GM13976 (cell line): ENCODE measurements around the gene BMP7.

Experiments
- DNase-seq: peaks from one replicate; pipeline ENCODE4 v3.0.0; 2012; ENCODE audit warnings: low spot score
- in situ Hi-C: fragments of 300-500 bp; cut with MboI; formaldehyde crosslinking; loops from one replicate; pipeline ENCODE4 v1.12.0; 2022; ENCODE audit warnings: low sequenced_read_pairs, mixed read lengths, inconsistent platforms; ENCODE audit not compliant: unreplicated experiment
- TF ChIP-seq, protein P1 (sequence below): IDR thresholded peaks from 2 replicates; pipeline ENCODE4 v1.5.1; 2012; ENCODE audit warnings: borderline replicate concordance, mild to moderate bottlenecking; ENCODE audit not compliant: insufficient read depth; ENCODE audit errors: extremely low read depth, missing control alignments, control extremely low read depth

The BMP7 gene

DNA sequence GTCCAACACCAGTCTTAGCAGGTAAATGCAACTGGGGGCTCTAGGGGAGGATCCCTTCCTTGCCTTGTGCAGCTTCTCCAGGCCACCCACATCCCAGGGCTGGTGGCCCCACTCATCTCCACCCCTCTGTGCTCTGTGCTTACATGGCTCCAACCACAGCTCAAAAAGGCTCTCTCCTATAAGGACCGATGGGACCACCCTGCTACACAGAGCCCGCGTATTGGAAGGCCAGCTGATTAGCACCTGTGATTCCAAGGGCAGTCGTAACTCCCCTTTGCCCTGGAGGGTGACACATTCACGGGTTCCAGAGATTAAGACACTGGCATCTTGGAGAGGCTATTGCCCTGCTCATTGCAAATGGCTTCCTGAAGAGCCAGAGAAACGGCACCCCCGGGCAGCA, 84.8 kb downstream of the BMP7 start:
- no peak for DNase-seq
- in situ Hi-C loops = no loop called here
- TF ChIP-seq, protein P1, sequence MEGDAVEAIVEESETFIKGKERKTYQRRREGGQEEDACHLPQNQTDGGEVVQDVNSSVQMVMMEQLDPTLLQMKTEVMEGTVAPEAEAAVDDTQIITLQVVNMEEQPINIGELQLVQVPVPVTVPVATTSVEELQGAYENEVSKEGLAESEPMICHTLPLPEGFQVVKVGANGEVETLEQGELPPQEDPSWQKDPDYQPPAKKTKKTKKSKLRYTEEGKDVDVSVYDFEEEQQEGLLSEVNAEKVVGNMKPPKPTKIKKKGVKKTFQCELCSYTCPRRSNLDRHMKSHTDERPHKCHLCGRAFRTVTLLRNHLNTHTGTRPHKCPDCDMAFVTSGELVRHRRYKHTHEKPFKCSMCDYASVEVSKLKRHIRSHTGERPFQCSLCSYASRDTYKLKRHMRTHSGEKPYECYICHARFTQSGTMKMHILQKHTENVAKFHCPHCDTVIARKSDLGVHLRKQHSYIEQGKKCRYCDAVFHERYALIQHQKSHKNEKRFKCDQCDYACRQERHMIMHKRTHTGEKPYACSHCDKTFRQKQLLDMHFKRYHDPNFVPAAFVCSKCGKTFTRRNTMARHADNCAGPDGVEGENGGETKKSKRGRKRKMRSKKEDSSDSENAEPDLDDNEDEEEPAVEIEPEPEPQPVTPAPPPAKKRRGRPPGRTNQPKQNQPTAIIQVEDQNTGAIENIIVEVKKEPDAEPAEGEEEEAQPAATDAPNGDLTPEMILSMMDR = no peak

DNA sequence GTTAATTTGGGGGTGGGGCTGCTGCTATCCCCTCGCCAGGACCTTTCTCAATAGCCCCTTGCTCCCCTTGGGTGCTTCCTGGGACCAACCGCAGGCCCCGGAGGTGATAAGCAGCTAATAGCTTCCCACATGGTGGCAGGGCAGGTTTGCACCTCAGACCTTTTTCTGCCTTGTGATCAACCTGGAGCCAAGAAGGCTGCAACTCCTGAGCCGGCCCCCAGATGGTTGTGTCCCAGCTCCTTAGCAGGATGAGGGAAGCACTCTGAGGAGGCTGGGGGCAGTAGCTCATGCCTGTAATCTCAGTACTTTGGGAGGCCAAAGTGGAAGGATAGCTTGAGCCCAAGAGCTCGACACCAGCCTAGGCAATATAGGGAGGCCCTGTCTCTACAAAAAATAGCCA, 85.5 kb downstream of the BMP7 start:
- in situ Hi-C loops = no loop called here
- TF ChIP-seq, protein P1 = no peak
- DNase-seq = no peak

DNA sequence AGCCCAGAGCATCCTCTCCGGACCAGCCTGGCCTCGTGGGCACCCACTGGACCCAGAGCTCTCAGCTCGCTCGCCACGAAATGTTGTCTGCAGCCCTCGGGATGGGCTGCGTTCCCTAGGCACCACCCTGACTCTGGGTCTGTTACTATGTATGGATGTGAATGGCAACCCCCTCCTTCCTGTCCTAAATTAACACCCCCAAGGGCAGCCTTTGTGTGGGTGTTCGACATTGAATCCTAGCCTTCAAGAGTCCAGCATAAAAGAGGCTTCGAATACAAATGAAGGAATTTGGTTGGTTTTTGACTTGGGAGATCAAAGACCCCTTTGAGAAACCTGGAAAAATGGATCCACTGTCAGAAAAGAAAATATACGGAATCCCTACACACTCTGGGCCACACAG, 86.1 kb downstream of the BMP7 start:
- DNase-seq = no peak
- TF ChIP-seq, protein P1 = no peak
- in situ Hi-C loops = no loop called here

DNA sequence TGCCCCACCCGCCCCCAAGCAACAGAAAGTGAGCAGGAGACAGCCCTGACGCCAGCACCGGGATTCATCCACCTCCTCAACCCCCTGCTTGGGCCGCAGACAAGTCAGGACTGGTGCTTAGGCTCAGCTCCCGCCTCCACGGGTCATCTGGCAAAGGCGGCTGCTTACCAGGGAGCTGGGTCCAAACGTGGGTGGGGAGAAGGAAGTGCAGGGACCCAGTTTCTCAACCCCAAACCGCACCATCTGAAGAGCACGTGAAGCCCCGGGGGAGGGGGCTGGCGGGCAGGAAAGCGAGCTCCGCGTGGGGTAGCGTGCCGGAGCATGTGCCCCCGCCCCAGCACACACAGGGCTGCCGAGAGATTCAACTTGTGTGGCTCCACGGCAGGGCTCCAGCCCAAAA, 87.2 kb downstream of the BMP7 start:
- DNase-seq = no peak
- TF ChIP-seq, protein P1 = no peak
- in situ Hi-C loops = no loop called here

DNA sequence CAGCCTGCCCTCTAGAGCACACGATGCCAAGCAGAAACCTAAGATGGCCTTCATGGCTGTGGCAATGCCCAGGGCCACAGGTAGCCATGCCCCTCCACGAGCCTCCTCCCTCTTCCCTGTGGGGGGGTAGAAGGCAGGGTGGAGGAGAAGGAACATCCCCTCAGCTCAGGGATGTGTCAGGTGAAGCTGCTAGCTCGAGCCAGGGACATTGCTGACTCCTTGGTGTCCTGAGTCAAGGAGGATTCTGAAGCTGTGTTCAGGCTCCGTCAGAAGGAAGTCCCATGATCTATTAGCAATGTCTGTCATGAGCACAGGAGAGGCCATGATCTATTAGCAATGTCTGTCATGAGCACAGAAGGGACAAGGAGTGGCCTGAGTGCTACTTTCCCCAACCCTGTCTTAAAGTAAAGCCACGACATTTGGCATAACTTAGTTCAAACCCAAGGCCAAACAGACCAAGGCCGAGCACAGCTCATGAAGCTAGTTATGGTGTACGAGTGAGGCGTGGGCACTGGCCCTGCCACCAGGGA, 87.8 kb downstream of the BMP7 start:
- in situ Hi-C loops = no loop called here
- DNase-seq = no peak
- TF ChIP-seq, protein P1 = no peak

DNA sequence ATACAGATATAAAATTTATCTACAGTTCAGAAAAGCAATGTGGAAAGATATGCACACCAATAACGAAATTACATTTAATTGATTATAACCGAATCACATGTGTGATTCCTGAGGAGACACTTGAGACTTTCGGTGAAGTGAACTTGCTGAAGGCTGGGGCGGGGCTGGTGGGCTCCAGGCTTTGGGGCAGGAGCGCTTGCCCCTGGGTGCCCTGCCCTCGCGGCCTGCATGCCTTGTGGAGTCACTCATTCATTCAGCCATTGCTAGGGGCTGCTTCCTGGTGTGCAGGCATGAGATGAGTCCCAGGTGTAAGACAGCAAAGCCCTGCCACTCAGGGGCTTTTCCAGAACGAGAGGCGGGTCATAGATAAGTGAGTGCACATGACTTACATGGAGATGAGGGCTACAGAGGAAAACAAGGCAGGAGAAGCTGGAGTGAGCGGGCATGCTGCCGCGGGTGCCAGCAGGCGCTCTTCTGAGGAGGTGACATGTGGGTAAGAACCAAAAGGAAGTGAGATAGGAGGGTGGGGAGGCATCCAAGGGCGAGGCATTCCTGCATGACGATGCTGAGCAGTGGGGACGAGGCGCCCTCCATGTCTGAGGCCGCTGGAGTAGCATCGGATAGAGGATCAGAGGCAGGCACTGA, 88.7 kb downstream of the BMP7 start:
- TF ChIP-seq, protein P1 = no peak
- no peak for DNase-seq
- in situ Hi-C loops = no loop called here
